CD8-positive, alpha-beta memory T cell (primary cell): ENCODE measurements around the gene PLA2G4B. TPM values are rescaled to one million over a fixed set of nuclear protein-coding genes. Genes with fewer than 3 reads are reported as not detected.

ENCODE experiments used
- CTCF ChIA-PET: fragments of 350-600 bp; sonication (Branson Sonifier 250); formaldehyde crosslinking; loops from one replicate; lab custom pipeline; 2021; ENCODE audit warnings: antibody characterized with exemption; lab: Charles Lee
- POLR2A ChIA-PET: fragments of 350-600 bp; sonication (Branson Sonifier 250); formaldehyde crosslinking; loops from one replicate; lab custom pipeline; 2021; ENCODE audit warnings: antibody characterized with exemption; lab: Charles Lee
- DNase-seq, 5 donors: peaks; one replicate each; pipeline versions ENCODE4 v3.0.0 to v3.0.0-alpha.2; 2020 to 2022; ENCODE audit warnings: mixed read lengths in 1 of 5
- H3K27ac ChIP-seq: one replicate; pipeline ENCODE4 v1.7.0; 2013; ENCODE audit warnings: low read depth, mild to moderate bottlenecking, low read length, moderate library complexity
- H3K27me3 ChIP-seq: 2 replicates; pipeline ENCODE4 v1.7.0; 2013; ENCODE audit warnings: low read length, mild to moderate bottlenecking; ENCODE audit not compliant: insufficient read depth, poor library complexity, severe bottlenecking
- H3K36me3 ChIP-seq: 2 replicates; pipeline ENCODE4 v1.7.0; 2013; ENCODE audit warnings: mild to moderate bottlenecking, low read length, moderate library complexity; ENCODE audit not compliant: insufficient read depth
- H3K4me1 ChIP-seq: 2 replicates; pipeline ENCODE4 v1.7.0; 2013; ENCODE audit warnings: mild to moderate bottlenecking, low read length, moderate library complexity; ENCODE audit not compliant: insufficient read depth
- H3K4me3 ChIP-seq: 2 replicates; pipeline ENCODE4 v1.7.0; 2013; ENCODE audit warnings: mild to moderate bottlenecking, low read length
- H3K9me3 ChIP-seq: 2 replicates; pipeline ENCODE4 v1.7.0; 2013; ENCODE audit warnings: mild to moderate bottlenecking, low read length
- H3K27ac Mint-ChIP-seq, 8 donors: one replicate each; pipeline ENCODE4 v1.8.0; 2020 to 2021; ENCODE audit warnings: mixed read lengths in 8 of 8, mild to moderate bottlenecking in 6 of 8, inconsistent platforms in 3 of 8, moderate library complexity in 3 of 8
- H3K27me3 Mint-ChIP-seq, 2 donors: one replicate each; pipeline ENCODE4 v1.8.0; 2020 to 2021; ENCODE audit warnings: mixed read lengths in 2 of 2, mild to moderate bottlenecking in 1 of 2, moderate library complexity in 1 of 2
- H3K36me3 Mint-ChIP-seq, 3 donors: one replicate each; pipeline ENCODE4 v1.8.0; 2020 to 2021; ENCODE audit warnings: mixed read lengths in 3 of 3, inconsistent platforms in 1 of 3, mild to moderate bottlenecking in 1 of 3
- H3K4me1 Mint-ChIP-seq, 3 donors: one replicate each; pipeline ENCODE4 v1.8.0; 2020 to 2021; ENCODE audit warnings: mixed read lengths in 3 of 3, inconsistent platforms in 1 of 3, mild to moderate bottlenecking in 1 of 3
- H3K4me3 Mint-ChIP-seq, 7 donors: one replicate each; pipeline ENCODE4 v1.8.0; 2020 to 2021; ENCODE audit warnings: mixed read lengths in 7 of 7, mild to moderate bottlenecking in 6 of 7, moderate library complexity in 4 of 7, inconsistent platforms in 2 of 7
- H3K9me3 Mint-ChIP-seq, 5 donors: one replicate each; pipeline ENCODE4 v1.8.0; 2020 to 2022; ENCODE audit warnings: mixed read lengths in 5 of 5, mild to moderate bottlenecking in 3 of 5, moderate library complexity in 2 of 5, inconsistent platforms in 1 of 5
- polyA plus RNA-seq: library from polyadenylated mRNA; unstranded; fragments of 300-500 nt; fragmentation: Illumina TruSeq; gene quantifications from one replicate; pipeline ENCODE4 v1.2.3, GENCODE V29; 2021
- total RNA-seq, 2 experiments: library from RNA; stranded (reverse); gene quantifications; one replicate each; pipeline ENCODE4 v1.2.3, GENCODE V29; 2021

The PLA2G4B gene
- total and polyA plus RNA-seq, 3 experiments from 2014 or later: 3.1 to 6.8 (median 5.9) TPM

- no peak for DNase-seq
- H3K27ac ChIP-seq: no peak overlapping the region
- no peaks in the 10 kb centered on the region for H3K27me3 Mint-ChIP-seq
- ChIA-PET POLR2A (no interaction called here), CTCF (interaction anchor here (1.5 to 3.0 kb wide), 2 partner anchors 12 to 51 kb away, joined by 9 to 11 read pairs; partner anchors contain the start of gene MAPKBP1)
- peaks cover 8% of the 10 kb centered on the region for H3K4me1 ChIP-seq
- H3K27ac Mint-ChIP-seq: peak overlapping the region in 3 of 8 donors; percentile 23 to 60 (median 50)
- peaks cover 10 to 16% (median 13%) of the 10 kb centered on the region in 3 donors for H3K4me1 Mint-ChIP-seq
- H3K36me3 ChIP-seq: peaks cover 3% of the 10 kb centered on the region
- no peak overlapping the region for H3K4me3 ChIP-seq
- H3K9me3 ChIP-seq: no peaks in the 10 kb centered on the region
- H3K9me3 Mint-ChIP-seq: no peaks in the 10 kb centered on the region
- peaks cover 0 to 56% (median 0%) of the 10 kb centered on the region in 3 donors for H3K36me3 Mint-ChIP-seq
- no peak overlapping the region for H3K4me3 Mint-ChIP-seq
- H3K27me3 ChIP-seq: no peaks in the 10 kb centered on the region
Observed at GRCh38 chr15:41824062-41824745, 14.4 kb upstream of the PLA2G4B start.

GRCh38 chr15:41825145-41825544 is 13.5 kb upstream of the PLA2G4B start:
- H3K9me3 Mint-ChIP-seq: no peaks in the 10 kb centered on the region
- ChIA-PET CTCF (interaction anchor here (3.0 kb wide), 1 partner anchor 52 kb away, joined by 11 read pairs; the partner anchor contains the start of gene MAPKBP1), POLR2A (no interaction called here)
- no peak for DNase-seq
- peaks cover 17 to 25% (median 20%) of the 10 kb centered on the region in 3 donors for H3K4me1 Mint-ChIP-seq
- Histone ChIP-seq H3K27ac (no peak overlapping the region), H3K4me3 (no peak overlapping the region), H3K27me3 (no peaks in the 10 kb centered on the region), H3K36me3 (peaks cover 3% of the 10 kb centered on the region), H3K9me3 (no peaks in the 10 kb centered on the region), H3K4me1 (peaks cover 14% of the 10 kb centered on the region)
- H3K27ac Mint-ChIP-seq: peak overlapping the region in 3 of 8 donors; percentile 23 to 64 (median 25)
- no peaks in the 10 kb centered on the region for H3K27me3 Mint-ChIP-seq
- peaks cover 0 to 52% (median 0%) of the 10 kb centered on the region in 3 donors for H3K36me3 Mint-ChIP-seq
- peak overlapping the region in 1 of 7 donors; percentile 16 for H3K4me3 Mint-ChIP-seq

- ChIA-PET CTCF (interaction anchor here (0.9 to 3.0 kb wide), 3 partner anchors 50 to 79 kb away, joined by 4 to 11 read pairs (median 6); partner anchors contain the start of gene MAPKBP1), POLR2A (no interaction called here)
- Histone ChIP-seq H3K9me3 (no peaks in the 10 kb centered on the region), H3K27ac (no peak overlapping the region), H3K4me3 (no peak overlapping the region), H3K27me3 (no peaks in the 10 kb centered on the region), H3K36me3 (peaks cover 3% of the 10 kb centered on the region), H3K4me1 (peaks cover 16% of the 10 kb centered on the region)
- H3K9me3 Mint-ChIP-seq: no peaks in the 10 kb centered on the region
- peaks cover 17 to 32% (median 24%) of the 10 kb centered on the region in 3 donors for H3K4me1 Mint-ChIP-seq
- H3K36me3 Mint-ChIP-seq: peaks cover 0 to 46% (median 0%) of the 10 kb centered on the region in 3 donors
- H3K27me3 Mint-ChIP-seq: no peaks in the 10 kb centered on the region
- H3K4me3 Mint-ChIP-seq: peak overlapping the region; percentile 56 to 92 (median 79)
- peak overlapping the region in 6 of 8 donors; percentile 17 to 82 (median 62) for H3K27ac Mint-ChIP-seq
- DNase-seq: no peak
Observed at GRCh38 chr15:41825572-41826535, 12.8 kb upstream of the PLA2G4B start.

- no peaks in the 10 kb centered on the region for H3K36me3 ChIP-seq
- Mint-ChIP-seq H3K4me3 (peak overlapping the region; percentile 82 to 98 (median 91)), H3K36me3 (peaks cover 0 to 48% (median 0%) of the 10 kb centered on the region in 3 donors), H3K27ac (peak overlapping the region; percentile 67 to 97 (median 94)), H3K27me3 (peaks cover 0 to 3% of the 10 kb centered on the region in 2 donors), H3K4me1 (peaks cover 33 to 48% (median 40%) of the 10 kb centered on the region in 3 donors), H3K9me3 (no peaks in the 10 kb centered on the region)
- no peaks in the 10 kb centered on the region for H3K9me3 ChIP-seq
- ChIA-PET CTCF (interaction anchor here (0.9 to 1.9 kb wide), 8 partner anchors 16 to 80 kb away, joined by 3 to 8 read pairs (median 4); partner anchors contain the start of gene MAPKBP1), POLR2A (interaction anchor here (0.6 to 1.6 kb wide), 4 partner anchors 45 to 110 kb away, joined by 3 to 7 read pairs (median 4); partner anchors contain the start of gene MAPKBP1)
- peak in 2 of 5 donors; percentile 33 to 54 for DNase-seq
- H3K4me3 ChIP-seq: peak overlapping the region; percentile 77
- H3K27ac ChIP-seq: peak overlapping the region; percentile 9
- H3K27me3 ChIP-seq: no peaks in the 10 kb centered on the region
- peaks cover 31% of the 10 kb centered on the region for H3K4me1 ChIP-seq
Observed at GRCh38 chr15:41827290-41827879, 11.3 kb upstream of the PLA2G4B start.

GRCh38 chr15:41827880-41828806 is 10.5 kb upstream of the PLA2G4B start, which contains the start of gene JMJD7:
TSS of gene JMJD7 (plus strand) at chr15:41828092. CDS start at chr15:41828125, 33 bp downstream.
- Histone ChIP-seq H3K36me3 (no peaks in the 10 kb centered on the region), H3K4me1 (peaks cover 38% of the 10 kb centered on the region), H3K9me3 (no peaks in the 10 kb centered on the region), H3K4me3 (peak within 1 kb of the TSS; percentile 77), H3K27ac (peak within 1 kb of the TSS; percentile 73), H3K27me3 (no peaks in the 10 kb centered on the region)
- DNase-seq: peak; percentile 87 to 99 (median 93)
- Mint-ChIP-seq H3K27me3 (peaks cover 0 to 3% of the 10 kb centered on the region in 2 donors), H3K4me3 (peak within 1 kb of the TSS; percentile 82 to 98 (median 91)), H3K4me1 (peaks cover 40 to 55% (median 47%) of the 10 kb centered on the region in 3 donors), H3K27ac (peak within 1 kb of the TSS; percentile 67 to 99 (median 94)), H3K9me3 (no peaks in the 10 kb centered on the region), H3K36me3 (peaks cover 4 to 50% (median 4%) of the 10 kb centered on the region in 3 donors)
- ChIA-PET CTCF (interaction anchor here (1.0 to 1.9 kb wide), 5 partner anchors 17 to 79 kb away, joined by 3 to 8 read pairs (median 4); partner anchors contain the start of gene MAPKBP1), POLR2A (interaction anchor here (0.7 to 1.6 kb wide), 4 partner anchors 13 to 109 kb away, joined by 3 to 7 read pairs (median 4); partner anchors contain the start of gene MAPKBP1)

GRCh38 chr15:41828807-41829141 is 9.9 kb upstream of the PLA2G4B start:
- ChIA-PET POLR2A (interaction anchor here (0.5 to 1.6 kb wide), 2 partner anchors 66 to 284 kb away, joined by 4 to 5 read pairs; no protein-coding TSS in a partner anchor), CTCF (interaction anchor here (1.0 kb wide), 1 partner anchor 54 kb away, joined by 3 read pairs; the partner anchor contains the start of gene MAPKBP1)
- Mint-ChIP-seq H3K36me3 (peaks cover 4 to 46% (median 4%) of the 10 kb centered on the region in 3 donors), H3K9me3 (no peaks in the 10 kb centered on the region), H3K27ac (peak overlapping the region; percentile 8 to 99 (median 87)), H3K27me3 (peaks cover 0 to 3% of the 10 kb centered on the region in 2 donors), H3K4me3 (peak overlapping the region; percentile 82 to 98 (median 91)), H3K4me1 (peaks cover 46 to 60% (median 51%) of the 10 kb centered on the region in 3 donors)
- Histone ChIP-seq H3K27me3 (no peaks in the 10 kb centered on the region), H3K36me3 (no peaks in the 10 kb centered on the region), H3K4me3 (peak overlapping the region; percentile 77), H3K9me3 (no peaks in the 10 kb centered on the region), H3K27ac (peak overlapping the region; percentile 73), H3K4me1 (peaks cover 43% of the 10 kb centered on the region)
- DNase-seq: no peak
